22Rv1 (cell line): ENCODE results near the gene TCERG1L.

Experiments used
- H3K27ac ChIP-seq: fragments of 450-650 bp; 2 replicates; pipeline ENCODE4 v1.5.1; 2017
- ZFX ChIP-seq: fragments of 450-650 bp; IDR thresholded peaks from 2 replicates; pipeline ENCODE4 v1.6.1; 2017; ENCODE audit warnings: antibody characterized with exemption, borderline replicate concordance
- TF ChIP-seq, protein P1 (sequence below): fragments of 450-650 bp; IDR thresholded peaks from 2 replicates; pipeline ENCODE4 v1.5.1; 2017; ENCODE audit warnings: mild to moderate bottlenecking

The TCERG1L gene, protein sequence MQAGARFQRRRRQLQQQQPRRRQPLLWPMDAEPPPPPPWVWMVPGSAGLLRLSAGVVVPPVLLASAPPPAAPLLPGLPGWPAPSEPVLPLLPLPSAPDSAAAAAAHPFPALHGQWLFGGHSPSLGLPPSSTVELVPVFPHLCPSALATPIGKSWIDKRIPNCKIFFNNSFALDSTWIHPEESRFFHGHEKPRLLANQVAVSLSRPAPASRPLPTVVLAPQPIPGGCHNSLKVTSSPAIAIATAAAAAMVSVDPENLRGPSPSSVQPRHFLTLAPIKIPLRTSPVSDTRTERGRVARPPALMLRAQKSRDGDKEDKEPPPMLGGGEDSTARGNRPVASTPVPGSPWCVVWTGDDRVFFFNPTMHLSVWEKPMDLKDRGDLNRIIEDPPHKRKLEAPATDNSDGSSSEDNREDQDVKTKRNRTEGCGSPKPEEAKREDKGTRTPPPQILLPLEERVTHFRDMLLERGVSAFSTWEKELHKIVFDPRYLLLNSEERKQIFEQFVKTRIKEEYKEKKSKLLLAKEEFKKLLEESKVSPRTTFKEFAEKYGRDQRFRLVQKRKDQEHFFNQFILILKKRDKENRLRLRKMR

GRCh38 chr10:131311661-131312477 is at the start of gene TCERG1L:
Gene TCERG1L, minus strand, starts transcription at chr10:131311721. Its CDS starts 86 bp downstream, at chr10:131311635.
- no peak for TF ChIP-seq ZFX
- TF ChIP-seq, protein P1, sequence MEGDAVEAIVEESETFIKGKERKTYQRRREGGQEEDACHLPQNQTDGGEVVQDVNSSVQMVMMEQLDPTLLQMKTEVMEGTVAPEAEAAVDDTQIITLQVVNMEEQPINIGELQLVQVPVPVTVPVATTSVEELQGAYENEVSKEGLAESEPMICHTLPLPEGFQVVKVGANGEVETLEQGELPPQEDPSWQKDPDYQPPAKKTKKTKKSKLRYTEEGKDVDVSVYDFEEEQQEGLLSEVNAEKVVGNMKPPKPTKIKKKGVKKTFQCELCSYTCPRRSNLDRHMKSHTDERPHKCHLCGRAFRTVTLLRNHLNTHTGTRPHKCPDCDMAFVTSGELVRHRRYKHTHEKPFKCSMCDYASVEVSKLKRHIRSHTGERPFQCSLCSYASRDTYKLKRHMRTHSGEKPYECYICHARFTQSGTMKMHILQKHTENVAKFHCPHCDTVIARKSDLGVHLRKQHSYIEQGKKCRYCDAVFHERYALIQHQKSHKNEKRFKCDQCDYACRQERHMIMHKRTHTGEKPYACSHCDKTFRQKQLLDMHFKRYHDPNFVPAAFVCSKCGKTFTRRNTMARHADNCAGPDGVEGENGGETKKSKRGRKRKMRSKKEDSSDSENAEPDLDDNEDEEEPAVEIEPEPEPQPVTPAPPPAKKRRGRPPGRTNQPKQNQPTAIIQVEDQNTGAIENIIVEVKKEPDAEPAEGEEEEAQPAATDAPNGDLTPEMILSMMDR = no peak
- H3K27ac ChIP-seq = peak within 1 kb of the TSS; percentile 42

DNA sequence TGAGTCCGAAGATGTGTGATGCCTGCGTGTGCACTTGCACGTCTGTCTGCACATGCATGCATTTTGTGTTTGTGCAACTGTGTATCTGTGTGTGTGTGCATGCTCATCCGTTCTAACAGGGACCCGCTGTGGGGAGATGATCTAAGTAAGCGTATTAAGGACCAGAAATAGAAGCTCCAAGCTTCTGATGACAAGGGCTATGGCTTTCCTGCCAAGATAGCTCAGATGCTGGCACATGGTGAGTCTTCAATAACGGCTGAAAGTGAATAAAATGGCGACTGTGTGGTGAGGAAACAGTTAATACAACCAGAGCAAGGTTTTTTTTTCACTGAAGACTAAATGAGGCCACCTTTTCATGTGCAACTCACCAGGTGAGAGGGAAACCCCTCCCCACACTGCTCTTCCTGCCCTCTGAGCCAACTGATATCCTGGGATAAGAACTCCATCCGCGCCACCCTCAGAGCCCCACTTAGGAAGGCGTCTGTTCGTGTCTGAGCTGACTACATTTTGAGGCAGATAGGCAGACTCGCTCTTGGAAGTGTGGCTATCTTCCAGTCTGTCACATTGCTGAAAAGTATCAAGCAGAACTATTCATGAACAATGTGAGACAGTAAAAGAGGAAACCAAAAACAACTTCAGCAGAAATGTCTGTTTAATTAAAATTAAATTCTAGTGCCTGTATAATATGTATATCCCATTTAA is 47.4 kb upstream of the TCERG1L start:
- TF ChIP-seq, protein P1 = no peak
- no peak for TF ChIP-seq ZFX

DNA sequence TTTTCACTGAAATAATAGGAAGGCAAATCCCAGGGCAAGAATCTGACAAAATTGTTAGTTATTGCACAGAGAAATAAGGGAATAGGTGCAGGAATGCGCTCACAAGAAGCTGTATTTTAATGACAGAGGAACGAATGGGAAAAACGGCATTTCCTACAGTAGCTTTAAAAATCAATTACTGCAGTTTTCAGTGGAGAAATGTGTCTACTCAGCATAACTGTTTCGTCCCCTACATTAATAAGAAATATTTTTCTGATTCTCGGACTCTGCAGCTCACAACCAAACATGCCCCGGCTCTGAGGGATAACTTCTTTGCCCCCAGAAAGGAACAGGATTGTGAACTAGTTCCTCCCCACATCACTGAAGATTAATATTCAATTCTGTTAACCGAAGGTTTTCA is 44.9 kb upstream of the TCERG1L start:
- H3K27ac ChIP-seq = no peak overlapping the region
- TF ChIP-seq, protein P1 = no peak
- no peak for TF ChIP-seq ZFX

More for the DNA sequence above, 47.4 kb upstream of the TCERG1L start:
- H3K27ac ChIP-seq = no peak overlapping the region

- TF ChIP-seq, protein P1 = no peak
- TF ChIP-seq ZFX = no peak
- no peak overlapping the region for H3K27ac ChIP-seq
These were observed 44.4 kb upstream of the TCERG1L start for GRCh38 chr10:131355881-131356280.

DNA sequence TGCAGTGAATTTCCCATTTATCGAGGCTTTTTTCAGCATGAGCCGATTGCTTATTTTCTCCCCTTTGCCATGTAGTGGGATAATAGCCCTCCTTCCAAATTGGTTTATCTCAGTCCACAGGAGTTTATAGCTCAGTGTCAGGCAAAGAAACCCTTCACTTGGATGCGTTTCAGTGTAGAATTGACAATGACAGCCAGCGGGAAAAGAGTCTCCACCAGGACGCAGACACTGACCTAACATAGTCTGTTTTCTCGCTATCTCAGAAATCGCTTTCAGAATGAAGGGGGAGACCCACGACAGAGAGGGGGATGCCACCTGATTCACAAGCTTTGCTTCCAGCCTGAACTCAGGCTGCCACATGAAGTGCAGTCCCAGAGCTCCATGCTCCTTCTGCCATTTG is 43.5 kb upstream of the TCERG1L start:
- H3K27ac ChIP-seq = no peak overlapping the region
- TF ChIP-seq, protein P1 = no peak
- no peak for TF ChIP-seq ZFX

DNA sequence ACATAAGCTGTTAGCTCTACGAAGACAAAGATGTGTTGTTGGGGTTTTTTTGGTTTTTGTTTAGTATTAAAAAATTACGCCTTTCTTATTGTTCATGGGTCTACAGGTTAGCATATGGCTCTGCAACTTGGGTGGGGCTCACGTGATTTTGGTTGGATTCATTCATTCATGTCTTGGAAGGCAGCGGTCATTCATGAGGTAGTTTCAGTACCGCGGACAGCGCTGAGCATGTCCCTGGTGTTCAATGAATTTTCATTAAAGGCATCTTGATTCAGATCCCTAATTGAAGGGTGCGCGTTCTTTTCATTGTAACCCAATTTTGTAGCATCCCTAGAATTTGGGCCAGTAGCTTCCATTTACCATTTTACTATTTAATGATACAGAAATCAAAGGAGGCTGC is 42.9 kb upstream of the TCERG1L start:
- no peak overlapping the region for H3K27ac ChIP-seq
- TF ChIP-seq, protein P1 = no peak
- no peak for TF ChIP-seq ZFX
